HCT116 (cell line): ENCODE results near the gene SLC18A2. TPM values are rescaled to one million over a fixed set of nuclear protein-coding genes. Genes with fewer than 3 reads are reported as not detected.

ENCODE experiments used
- ATAC-seq: fragments of 200-7000 bp; cut with Tn5 transposase; 2 replicates; pipeline ENCODE4 v1.9.1; 2020; ENCODE audit warnings: mild to moderate bottlenecking, moderate library complexity
- BruUV-seq: library from RNA; stranded (reverse); fragments of 400-500 nt; replicated peaks from 2 replicates; lab custom pipeline; 2021; lab: Mats Ljungman, UMichigan
- CTCF ChIA-PET: fragments of 300-600 bp; sonication (Branson Sonifier 250); formaldehyde crosslinking; loops from one replicate; lab custom pipeline; 2021; ENCODE audit warnings: antibody characterized with exemption; lab: Charles Lee
- POLR2A ChIA-PET: fragments of 300-600, 350-600 bp; sonication (Branson Sonifier 250); formaldehyde crosslinking; loops from one replicate; lab custom pipeline; 2021; ENCODE audit warnings: antibody characterized with exemption; lab: Charles Lee
- RAD21 ChIA-PET, 2 experiments: fragments of 300-600 bp; sonication (Branson Sonifier 250); formaldehyde crosslinking; loops; one replicate each; lab custom pipeline; 2023; ENCODE audit warnings: low total read pairs in 2 of 2; ENCODE audit not compliant: uncharacterized antibody in 2 of 2, unreplicated experiment in 2 of 2, low non-redundant PET in 1 of 2; lab: Charles Lee
- DNase-seq: peaks from one replicate; pipeline ENCODE4 v3.0.0-alpha.2; 2010; ENCODE audit warnings: low read depth, low spot score
- H2AFZ ChIP-seq: fragments of 200-600 bp; shearing (Covaris generic), sonication (generic); 2 replicates; pipeline ENCODE4 v1.6.1; 2017; ENCODE audit warnings: low read depth, mixed run types, mixed read lengths, antibody characterized with exemption, low read length; ENCODE audit not compliant: poor library complexity, severe bottlenecking
- H3K27ac ChIP-seq: 2 replicates; pipeline ENCODE4 v1.5.1; 2012; ENCODE audit warnings: low read depth, low read length
- H3K27me3 ChIP-seq: fragments of 200-600 bp; sonication (generic); 2 replicates; pipeline ENCODE4 v1.6.1; 2016; ENCODE audit warnings: mixed run types, low read length, mixed read lengths; ENCODE audit not compliant: insufficient read depth
- H3K36me3 ChIP-seq, 2 experiments: fragments of 200-500 bp in 1 of 2; fragments of 200-600 bp in 1 of 2; sonication (Bioruptor generic) in 1 of 2; sonication (generic) in 1 of 2; 2 replicates each; pipeline versions ENCODE4 v1.5.1 to v1.6.1; 2014 to 2016; ENCODE audit warnings: low read length in 2 of 2, inconsistent platforms in 1 of 2, mixed read lengths in 1 of 2, mixed run types in 1 of 2; ENCODE audit not compliant: insufficient read depth in 2 of 2, control insufficient read depth in 1 of 2
- H3K4me1 ChIP-seq, 2 experiments: fragments of 200-600 bp in 1 of 2; sonication (generic) in 1 of 2; 2 replicates each; pipeline versions ENCODE4 v1.5.1 to v1.6.1; 2012 to 2017; ENCODE audit warnings: low read length in 2 of 2, inconsistent platforms in 1 of 2, mild to moderate bottlenecking in 1 of 2, mixed read lengths in 1 of 2, mixed run types in 1 of 2, moderate library complexity in 1 of 2; ENCODE audit not compliant: insufficient read depth in 2 of 2, control insufficient read depth in 1 of 2
- H3K4me2 ChIP-seq: fragments of 200-600 bp; sonication (generic); 2 replicates; pipeline ENCODE4 v1.6.1; 2017; ENCODE audit warnings: mixed run types, low read length, mixed read lengths
- H3K4me3 ChIP-seq, 2 experiments: fragments of 200-600 bp in 1 of 2; sonication (generic) in 1 of 2; replicated peaks in 1 of 2; 2 replicates each; pipeline ENCODE4 v1.5.1; 2011 to 2016; ENCODE audit warnings: low read length in 2 of 2, control low read depth in 1 of 2, low read depth in 1 of 2, mild to moderate bottlenecking in 1 of 2, mixed read lengths in 1 of 2, mixed run types in 1 of 2
- H3K79me2 ChIP-seq: fragments of 200-600 bp; sonication (generic); 2 replicates; pipeline ENCODE4 v1.6.1; 2017; ENCODE audit warnings: mild to moderate bottlenecking, mixed run types, low read length, moderate library complexity, mixed read lengths; ENCODE audit not compliant: insufficient read depth
- H3K9ac ChIP-seq: fragments of 200-600 bp; sonication (generic); 2 replicates; pipeline ENCODE4 v1.6.1; 2016; ENCODE audit warnings: low read length, mixed read lengths
- H3K9me2 ChIP-seq: fragments of 200-600 bp; sonication (generic), shearing (Covaris generic); 2 replicates; pipeline ENCODE4 v1.6.1; 2017; ENCODE audit warnings: mixed run types, mild to moderate bottlenecking, moderate library complexity; ENCODE audit not compliant: insufficient read depth
- H3K9me3 ChIP-seq, 2 experiments: fragments of 200-500 bp in 1 of 2; fragments of 200-600 bp in 1 of 2; sonication (Bioruptor generic) in 1 of 2; sonication (generic) in 1 of 2; 2 replicates each; pipeline ENCODE4 v1.6.1; 2014 to 2017; ENCODE audit warnings: low read length in 2 of 2, mixed read lengths in 2 of 2, inconsistent platforms in 1 of 2, low read depth in 1 of 2, mild to moderate bottlenecking in 1 of 2, mixed run types in 1 of 2, moderate library complexity in 1 of 2; ENCODE audit not compliant: control insufficient read depth in 1 of 2, insufficient read depth in 1 of 2
- H4K20me1 ChIP-seq: fragments of 200-600 bp; sonication (generic), shearing (Covaris generic); 2 replicates; pipeline ENCODE4 v1.6.1; 2017; ENCODE audit warnings: mixed run types, mild to moderate bottlenecking, moderate library complexity; ENCODE audit not compliant: insufficient read depth
- CBX3 ChIP-seq: IDR thresholded peaks from 2 replicates; pipeline ENCODE4 v1.6.1; 2012; ENCODE audit warnings: low read depth
- EGR1 ChIP-seq: IDR thresholded peaks from 2 replicates; pipeline ENCODE4 v1.6.1; 2012; ENCODE audit warnings: low read depth
- ELF1 ChIP-seq: IDR thresholded peaks from 2 replicates; pipeline ENCODE4 v1.6.1; 2012; ENCODE audit warnings: low read depth, borderline replicate concordance
- FOSL1 ChIP-seq: IDR thresholded peaks from 2 replicates; pipeline ENCODE4 v1.6.1; 2012; ENCODE audit warnings: low read depth
- MAX ChIP-seq: IDR thresholded peaks from 2 replicates; pipeline ENCODE4 v1.6.1; 2012
- RAD21 ChIP-seq: IDR thresholded peaks from 2 replicates; pipeline ENCODE4 v1.6.1; 2012; ENCODE audit warnings: low read depth, mild to moderate bottlenecking
- REST ChIP-seq: IDR thresholded peaks from 2 replicates; pipeline ENCODE4 v1.6.1; 2012; ENCODE audit warnings: low read depth
- SIN3A ChIP-seq: IDR thresholded peaks from 2 replicates; pipeline ENCODE4 v1.6.1; 2012; ENCODE audit warnings: low read depth
- SRF ChIP-seq: IDR thresholded peaks from 2 replicates; pipeline ENCODE4 v1.6.1; 2012; ENCODE audit warnings: low read depth
- TCF7L2 ChIP-seq: IDR thresholded peaks from 2 replicates; pipeline ENCODE4 v1.7.0; 2011; ENCODE audit warnings: borderline replicate concordance, inconsistent platforms; ENCODE audit not compliant: insufficient read depth, insufficient read length; ENCODE audit errors: extremely low read depth
- YY1 ChIP-seq: IDR thresholded peaks from 2 replicates; pipeline ENCODE4 v1.6.1; 2011; ENCODE audit warnings: low read length, low read depth, moderate library complexity, mild to moderate bottlenecking; ENCODE audit not compliant: insufficient replicate concordance; ENCODE audit errors: extremely low read depth
- ZNF274 ChIP-seq: fragments of 200-500 bp; sonication (Bioruptor generic); IDR thresholded peaks from 2 replicates; pipeline ENCODE4 v1.6.1; 2014; ENCODE audit warnings: mild to moderate bottlenecking, low read depth, low read length, inconsistent platforms
- intact Hi-C: fragments of 100-400 bp; cut with micrococcal nuclease; formaldehyde crosslinking; loops from 2 replicates; pipeline ENCODE4 v1.10.0; 2022
- total RNA-seq: library from RNA; stranded (reverse); gene quantifications from one replicate; pipeline ENCODE4 v1.2.1, GENCODE V29; 2021; ENCODE audit not compliant: unreplicated experiment

Gene SLC18A2
- total RNA-seq, 1 experiment from 2014 or later = not detected

- no peak overlapping the region for H2AFZ ChIP-seq
Measured at GRCh38 chr10:117268907-117269306, 28.0 kb downstream of the SLC18A2 start.

More at GRCh38 chr10:117268907-117269306, 28.0 kb downstream of the SLC18A2 start:
- ChIA-PET POLR2A (no interaction called here), RAD21 (no interaction called here), CTCF (no interaction called here)
- intact Hi-C loops = no loop called here
- Histone ChIP-seq H3K79me2 (no peaks in the 10 kb centered on the region), H3K36me3 (no peaks in the 10 kb centered on the region), H3K9me2 (no peaks in the 10 kb centered on the region), H3K9me3 (no peaks in the 10 kb centered on the region), H3K4me3 (no peak overlapping the region), H3K4me2 (no peak overlapping the region), H3K9ac (no peak overlapping the region), H3K27ac (no peak overlapping the region), H4K20me1 (no peaks in the 10 kb centered on the region), H3K27me3 (no peaks in the 10 kb centered on the region), H3K4me1 (peaks cover 17 to 21% of the 10 kb centered on the region in 2 experiments)
- BruUV-seq = no TSS peak
- DNase-seq = no peak
- TF ChIP-seq FOSL1 (no peak), EGR1 (no peak), MAX (no peak), REST (no peak), CBX3 (no peak), TCF7L2 (no peak), RAD21 (no peak), SRF (no peak), YY1 (no peak), ZNF274 (no peak), ELF1 (no peak), SIN3A (no peak)
- ATAC-seq = no peak
